GM19238 (cell line): Measurements from ENCODE around the gene DUSP14.

Experiments
- DNase-seq: peaks from one replicate; pipeline ENCODE4 v3.0.0; 2011; ENCODE audit warnings: low spot score; ENCODE audit not compliant: insufficient read length

DUSP14 gene

DNA sequence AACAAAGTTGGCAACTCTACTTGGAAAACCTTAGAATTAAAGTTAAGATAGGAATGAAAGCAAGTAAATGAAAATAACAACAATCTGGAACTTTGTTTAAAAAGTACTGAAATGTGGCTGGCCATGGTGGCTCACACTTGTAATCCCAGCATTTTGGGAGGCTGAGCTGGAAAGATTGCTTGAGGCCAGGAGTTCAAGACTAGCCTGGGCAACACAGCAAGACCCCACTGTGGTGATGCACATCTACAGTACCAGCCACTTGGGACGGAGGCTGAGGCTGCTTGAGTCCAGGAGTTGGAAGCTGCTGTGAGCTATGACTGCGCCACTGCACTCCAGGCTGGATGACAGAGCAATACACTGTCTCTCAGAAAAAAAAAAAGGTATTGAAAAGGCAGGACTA is 67.8 kb downstream of the DUSP14 start:
- DNase-seq, result no peak

DNA sequence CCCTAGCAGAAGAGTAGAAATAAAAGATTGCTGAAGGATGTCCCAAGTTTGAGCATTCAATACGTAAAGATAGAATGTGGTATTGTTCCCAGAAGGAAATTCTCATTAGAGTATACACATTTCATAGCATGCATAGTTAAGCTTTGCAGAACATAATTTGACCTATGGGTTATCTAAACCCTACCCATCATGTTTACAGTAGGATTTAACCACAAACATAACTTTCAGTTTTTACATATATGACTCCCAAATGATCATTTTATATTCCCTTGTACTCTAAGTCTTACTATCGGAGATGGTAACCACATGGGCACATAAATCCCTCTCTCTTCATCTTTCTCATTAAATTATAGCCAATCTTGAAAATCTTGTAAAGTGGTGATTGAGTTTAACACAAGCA is 68.6 kb downstream of the DUSP14 start:
- no peak for DNase-seq

DNA sequence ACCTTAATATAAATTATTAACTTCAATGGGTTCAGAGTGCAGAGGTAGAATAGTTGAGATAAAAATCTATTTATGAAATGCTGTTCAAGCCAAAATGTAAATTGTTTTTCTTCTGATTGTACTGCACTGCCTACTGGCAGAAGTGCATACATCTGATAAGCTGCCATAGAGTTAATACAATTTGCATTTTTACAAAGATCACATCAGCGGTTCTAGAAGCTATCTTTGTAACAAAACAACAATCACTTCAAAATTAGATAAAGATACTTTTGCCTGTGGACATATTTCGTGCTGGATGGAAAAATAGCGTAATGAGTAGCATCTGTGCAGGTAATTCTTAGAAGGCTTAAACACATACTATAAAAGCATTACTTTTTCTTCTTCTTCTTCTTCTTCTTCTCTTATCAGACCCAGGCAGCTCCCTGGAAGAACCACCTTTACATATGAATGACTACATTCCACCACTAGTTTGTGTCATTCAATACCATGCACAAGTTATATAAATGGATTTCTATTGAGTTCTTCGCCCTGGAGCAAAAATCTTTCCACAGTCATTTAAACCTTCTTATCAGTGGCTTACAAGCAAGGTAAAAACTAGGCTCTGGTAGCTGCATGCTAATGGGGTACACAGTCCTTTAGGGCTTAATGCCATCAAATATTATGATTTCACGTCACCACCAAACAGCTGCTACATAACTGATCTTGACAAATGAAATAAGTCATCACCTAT is 72.5 kb downstream of the DUSP14 start:
- no peak for DNase-seq
